Stimulated activated CD8-positive, alpha-beta memory T cell treated with anti-CD3 and anti-CD28 coated beads, Interleukin-2, amount 100 ng/mL, for 1 hour (primary cell): ENCODE measurements around the gene MEF2D.

Experiments used
- DNase-seq, 2 donors: peaks; one replicate each; pipeline ENCODE4 v3.0.0-alpha.2; 2020; ENCODE audit warnings: low read depth in 2 of 2

MEF2D gene

DNA sequence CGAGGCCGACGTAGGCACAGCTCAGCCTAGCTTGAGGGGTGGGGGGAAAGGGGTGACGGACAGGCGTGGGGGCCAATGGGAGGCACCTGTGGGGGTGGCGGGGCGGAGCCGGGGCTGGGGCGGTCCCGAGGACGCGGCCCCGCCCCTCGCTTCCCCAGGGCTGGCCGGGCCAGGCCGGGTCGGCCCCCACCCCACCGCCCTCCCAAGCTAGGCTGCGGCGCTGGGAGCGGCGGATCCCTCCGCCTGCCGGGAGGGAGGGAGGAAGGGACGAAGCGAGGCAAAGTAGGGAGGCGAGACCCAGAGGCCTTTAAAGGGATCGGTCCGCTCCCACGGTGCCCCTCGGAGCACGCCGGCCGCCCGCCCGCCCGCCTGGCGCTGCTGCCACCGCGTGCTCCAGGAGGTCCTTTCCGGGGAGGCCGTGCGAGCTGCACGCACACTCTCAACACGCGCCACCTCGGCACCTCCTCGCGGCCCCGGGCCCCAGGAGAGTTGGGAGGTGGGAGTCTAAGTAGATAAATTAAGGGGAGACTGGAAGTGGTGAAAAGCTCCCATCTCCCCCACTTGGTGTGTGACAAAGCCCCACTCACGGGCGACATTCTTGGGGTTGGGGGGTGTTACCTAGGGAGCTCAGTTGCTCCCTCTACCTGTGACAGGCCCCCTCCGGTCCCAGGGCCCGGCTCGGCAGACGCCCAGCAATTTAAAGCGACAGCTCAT, 375 bp upstream of the MEF2D start:
- peak; percentile 90 to 91 for DNase-seq

DNA sequence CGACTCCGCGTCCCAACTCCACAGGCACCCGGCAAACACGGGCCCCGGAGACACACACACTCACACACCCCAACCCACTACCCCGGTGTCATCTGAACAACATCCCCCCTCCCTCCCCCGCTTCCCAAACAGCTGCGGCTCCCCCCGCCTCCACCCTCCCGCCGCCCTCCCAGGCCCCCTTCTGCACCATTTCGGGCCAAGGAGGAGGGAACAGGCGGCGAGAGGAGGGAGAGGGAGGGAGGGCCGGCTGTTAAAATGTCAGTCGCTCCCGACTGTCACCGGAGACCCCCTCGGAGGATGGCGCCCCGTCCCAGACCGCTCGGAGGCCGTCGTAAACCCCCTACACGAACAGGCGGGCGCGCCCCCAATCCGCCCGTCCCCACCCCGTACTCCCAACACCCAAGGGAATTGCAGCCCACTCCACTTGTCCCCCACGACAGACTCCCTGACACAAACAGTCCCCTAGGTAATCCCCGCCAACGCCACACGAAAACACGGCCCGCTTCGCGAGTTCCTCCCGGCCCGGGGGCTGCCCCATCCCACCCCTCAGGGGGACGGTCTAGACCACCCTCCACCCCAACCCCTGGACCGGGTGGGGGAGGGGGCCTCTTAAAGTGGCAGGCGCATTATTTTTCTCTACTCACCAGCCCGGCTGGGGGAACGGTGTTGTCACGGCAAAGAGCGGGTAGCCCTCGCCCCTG, 583 bp downstream of the MEF2D start:
- no peak for DNase-seq

GRCh38 chr1:156499194-156499841, 1.3 kb downstream of the MEF2D start:
- no peak for DNase-seq

GRCh38 chr1:156498432-156499193, 2.0 kb downstream of the MEF2D start:
- no peak for DNase-seq

DNA sequence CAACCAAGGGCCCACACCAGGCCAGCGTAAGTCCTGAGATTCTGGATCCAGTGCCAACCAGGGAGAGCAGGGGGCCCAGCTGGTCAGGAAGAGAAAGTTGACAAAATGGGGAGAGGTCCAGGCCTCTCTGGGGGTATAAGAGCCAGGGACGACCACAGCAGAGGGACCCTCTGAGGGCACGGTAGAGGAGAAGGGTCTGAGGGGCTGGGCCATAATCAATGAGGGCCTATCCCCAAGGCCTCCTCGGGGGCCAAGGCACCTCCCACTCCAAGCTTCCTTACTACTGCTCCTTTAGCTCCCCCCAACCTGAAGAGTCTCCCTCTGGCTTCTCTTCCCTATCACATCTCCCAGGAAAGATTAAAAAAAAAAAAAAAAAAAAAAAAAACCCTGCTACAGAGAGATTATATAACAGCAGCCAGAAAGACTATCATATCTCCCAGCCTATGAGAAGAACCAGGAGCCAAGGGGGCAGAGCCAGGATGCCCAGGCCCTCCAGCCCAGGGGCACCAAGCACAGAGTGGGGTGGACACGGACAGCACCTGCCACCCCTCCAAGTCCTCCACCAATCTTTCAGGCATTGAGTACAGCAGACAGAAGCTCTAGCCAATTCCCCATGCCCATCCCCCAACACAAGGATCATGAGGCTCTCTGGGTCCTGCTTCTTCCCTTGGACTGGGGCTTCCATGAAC, 2.7 kb downstream of the MEF2D start:
- no peak for DNase-seq

GRCh38 chr1:156497078-156497742, 3.4 kb downstream of the MEF2D start:
- no peak for DNase-seq

DNA sequence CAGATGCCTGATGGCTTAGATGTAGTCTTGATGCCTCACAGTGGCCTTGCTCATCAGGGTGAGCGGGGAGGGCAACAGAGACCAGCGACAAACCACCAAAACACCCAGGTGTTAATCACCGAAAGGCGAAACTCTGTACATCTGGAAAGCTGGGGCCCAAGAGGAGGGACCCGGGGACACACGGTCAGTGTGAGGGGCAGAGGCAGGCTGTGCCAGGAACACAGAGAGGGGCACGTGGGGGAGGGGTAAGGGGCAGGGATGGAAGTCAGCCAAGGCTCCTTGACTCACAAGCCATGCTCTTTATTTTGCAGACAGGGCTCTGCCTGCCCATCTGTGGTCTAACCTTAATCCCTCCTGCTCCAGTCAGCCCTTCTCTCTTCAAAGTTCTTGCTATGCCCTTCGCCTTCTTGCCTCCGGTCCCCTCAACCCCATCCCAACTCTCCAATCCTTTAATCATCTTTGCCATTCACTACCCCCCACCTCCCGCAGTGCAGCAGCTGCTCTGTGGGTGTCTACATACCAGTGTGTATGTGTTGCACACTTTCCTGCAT, 4.3 kb downstream of the MEF2D start:
- DNase-seq: no peak

- DNase-seq: no peak
These were observed 5.0 kb downstream of the MEF2D start for GRCh38 chr1:156495401-156496140.

GRCh38 chr1:156494309-156494895, 6.2 kb downstream of the MEF2D start:
- DNase-seq: no peak

DNA sequence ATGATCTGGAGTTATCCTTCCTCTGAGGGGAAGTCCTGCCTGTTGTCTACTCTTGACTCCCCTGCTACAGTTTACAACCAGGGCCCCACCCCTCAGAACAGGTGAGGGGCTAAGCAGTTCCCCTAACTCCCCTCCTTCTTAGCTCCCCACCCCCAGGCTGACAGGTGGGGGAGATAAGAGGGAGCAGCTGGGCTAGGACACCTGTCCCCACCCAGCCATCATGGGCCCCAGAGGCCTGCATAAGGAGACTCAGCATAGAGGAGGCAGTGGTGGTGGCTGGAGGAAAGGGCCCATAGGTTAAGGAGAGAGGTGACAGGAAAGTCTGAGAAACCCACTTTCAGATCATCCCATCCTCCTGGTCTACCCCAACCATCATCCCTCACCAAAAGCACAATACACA, 6.8 kb downstream of the MEF2D start:
- DNase-seq: no peak

DNA sequence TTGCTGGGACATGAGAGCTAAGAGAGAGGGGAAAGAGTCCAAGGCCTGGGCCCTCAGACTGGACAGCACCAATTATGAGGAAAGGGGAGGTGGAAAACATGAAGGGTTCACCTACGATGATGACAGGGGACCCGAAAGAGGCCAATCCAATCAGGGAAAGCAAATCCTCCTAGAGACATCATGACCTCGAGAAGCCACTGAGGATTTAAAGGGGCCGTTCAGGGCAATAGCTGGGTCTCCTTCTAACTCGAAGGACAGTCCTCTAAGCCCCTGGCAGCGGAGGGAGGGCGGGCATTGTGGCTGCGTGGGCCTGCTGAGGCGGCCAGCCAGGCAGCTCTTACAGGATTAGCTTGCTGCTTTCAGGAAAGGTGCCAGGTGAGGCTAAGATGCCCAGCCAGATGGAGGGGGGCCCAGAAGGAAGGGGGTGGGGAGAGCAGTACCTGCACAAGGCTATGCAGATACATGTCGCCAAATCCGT, 7.4 kb downstream of the MEF2D start:
- DNase-seq: no peak

- no peak for DNase-seq
These were observed 7.9 kb downstream of the MEF2D start for GRCh38 chr1:156492591-156493080.

GRCh38 chr1:156492013-156492590, 8.5 kb downstream of the MEF2D start:
- no peak for DNase-seq

DNA sequence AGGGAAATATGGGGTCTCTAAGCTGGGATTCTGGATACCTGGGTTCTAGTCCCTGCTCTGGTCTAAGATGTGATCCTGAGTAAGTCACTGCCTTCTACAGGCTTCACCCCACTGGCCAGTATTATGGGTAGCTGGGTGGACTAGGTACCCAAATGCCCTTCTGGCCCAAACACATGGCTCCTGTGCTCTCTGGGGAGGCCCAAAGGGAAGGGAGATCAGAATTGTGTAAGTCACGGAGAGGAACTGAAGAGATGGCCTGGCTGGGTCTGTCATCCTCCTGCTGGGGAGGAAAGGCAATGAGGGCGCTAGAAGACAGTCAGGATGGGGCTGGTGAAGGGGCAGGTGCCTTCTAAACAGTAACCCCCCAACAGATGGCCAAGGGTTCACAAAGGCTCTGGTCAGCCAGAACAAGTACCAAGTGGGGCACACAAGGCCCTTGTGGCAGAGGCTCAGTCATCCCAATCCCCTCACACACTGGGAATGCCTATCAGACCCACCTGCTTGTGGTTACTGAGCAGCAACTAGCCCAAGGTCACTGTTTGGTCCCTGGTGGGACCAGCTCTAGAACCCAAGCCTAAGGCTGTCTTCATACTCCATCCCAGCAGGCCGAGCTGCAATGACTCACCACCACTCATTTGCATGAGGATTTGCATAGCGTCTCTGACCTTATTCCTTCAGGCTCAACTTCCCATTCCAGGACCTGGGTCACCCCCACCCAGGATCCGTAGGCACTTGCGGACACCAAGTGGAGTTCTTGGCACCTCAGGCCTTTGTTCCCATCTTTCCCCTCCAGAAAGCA, 9.2 kb downstream of the MEF2D start:
- no peak for DNase-seq

GRCh38 chr1:156490401-156491032, 10.1 kb downstream of the MEF2D start:
- no peak for DNase-seq

- no peak for DNase-seq
These were observed 10.7 kb downstream of the MEF2D start for GRCh38 chr1:156489935-156490293.

GRCh38 chr1:156489166-156489934, 11.2 kb downstream of the MEF2D start:
- no peak for DNase-seq
